ENCODE results near the gene LAMTOR3.
A peak's percentile ranks its signal among the peaks of the same experiment; 100 is the strongest.

LAMTOR3 gene

DNA sequence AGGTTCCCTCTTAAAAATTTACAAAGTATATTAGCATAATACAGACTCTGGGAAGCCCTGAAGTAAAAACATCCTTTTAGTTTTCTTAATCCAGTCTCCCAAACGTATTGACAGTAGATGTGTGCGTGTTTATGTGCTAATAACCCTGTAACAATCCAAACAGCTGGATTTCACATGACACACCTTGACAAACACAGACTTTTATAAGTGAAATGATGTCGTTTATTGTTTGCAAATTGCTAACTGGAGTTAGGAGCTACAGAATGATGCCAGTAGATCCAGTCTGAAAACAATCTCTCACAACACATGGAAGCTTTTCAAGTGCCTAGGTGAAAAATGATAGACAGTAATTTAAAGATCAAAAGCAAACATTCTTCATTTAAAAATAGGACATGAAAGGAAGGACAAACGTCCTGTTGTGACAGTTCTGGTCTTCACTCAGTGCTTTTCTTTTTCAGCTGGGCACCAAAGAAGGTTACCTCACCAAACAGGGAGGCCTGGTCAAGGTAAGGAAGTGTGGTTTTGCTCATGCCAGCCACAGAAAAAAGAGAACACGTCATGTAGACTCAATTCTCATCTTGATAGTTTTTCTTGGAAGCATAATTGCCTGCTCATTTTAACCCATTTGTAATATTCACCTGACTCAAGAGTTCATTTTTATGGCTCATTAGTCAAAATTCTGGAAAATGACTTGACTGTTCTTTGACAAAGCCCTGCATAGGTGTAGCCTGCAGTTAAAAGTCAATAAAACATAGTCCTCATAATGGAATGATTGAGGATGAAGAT, 32.9 kb downstream of the LAMTOR3 start:
- no peak for DNase-seq (ENCODE audit: low spot score)

DNA sequence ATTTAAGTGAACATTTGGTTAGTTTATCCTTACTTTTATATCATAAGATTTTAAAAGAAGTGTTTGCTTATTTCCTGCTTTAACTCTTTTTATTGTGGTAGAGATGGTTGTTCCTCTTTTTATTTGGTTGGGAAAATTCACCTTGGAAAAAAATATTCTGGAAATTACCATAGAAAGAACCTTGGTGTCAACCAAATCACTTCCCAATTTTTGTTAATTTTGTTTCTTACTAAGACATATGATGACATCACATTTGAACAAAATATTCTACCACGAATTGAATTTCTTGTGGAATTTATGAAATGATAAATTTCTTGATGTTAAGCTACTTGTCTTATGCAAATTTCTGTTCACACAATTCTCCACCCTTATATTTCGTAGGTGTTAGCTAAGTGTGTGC, 33.7 kb downstream of the LAMTOR3 start:
- DNase-seq (ENCODE audit: low spot score): no peak

DNA sequence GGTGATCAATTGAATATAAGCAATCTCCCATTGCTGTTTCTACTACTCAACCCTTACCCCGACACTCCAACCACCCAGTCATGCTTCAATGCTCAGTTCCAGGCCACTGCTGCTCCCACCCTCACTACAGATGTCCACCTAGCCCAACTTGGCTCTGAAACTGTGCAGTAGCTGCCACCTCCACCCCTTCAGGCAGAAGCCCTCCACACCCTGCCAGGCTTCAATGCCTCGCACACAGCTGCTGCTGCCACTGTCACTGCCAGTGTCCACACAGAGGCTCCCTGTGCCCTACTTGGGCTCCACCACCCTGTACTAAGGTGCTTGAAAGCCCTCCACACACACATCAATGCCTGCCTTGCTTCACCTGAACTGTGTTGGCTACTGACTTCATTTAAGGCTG, 34.6 kb downstream of the LAMTOR3 start:
- no peak for DNase-seq (ENCODE audit: low spot score)

DNA sequence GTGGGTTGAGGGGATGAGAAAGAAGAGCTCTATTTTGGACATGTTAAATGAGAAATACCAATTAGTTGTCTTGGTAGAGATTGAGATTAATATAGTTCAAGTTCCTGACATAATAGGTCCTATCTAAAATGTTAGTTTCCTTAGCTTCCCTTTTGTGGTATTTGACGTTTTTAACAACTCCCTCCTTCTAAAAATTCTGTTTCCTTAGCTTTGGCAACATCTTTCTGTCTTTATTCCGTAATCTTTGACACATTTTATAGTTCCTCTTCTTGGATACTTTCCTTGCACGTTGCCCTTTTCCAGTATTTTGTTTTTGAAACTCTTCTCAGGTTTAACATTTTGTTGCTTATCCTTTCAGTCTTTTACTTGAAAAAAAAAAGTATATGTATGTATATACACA, 36.9 kb downstream of the LAMTOR3 start:
- DNase-seq (ENCODE audit: low spot score): no peak

DNA sequence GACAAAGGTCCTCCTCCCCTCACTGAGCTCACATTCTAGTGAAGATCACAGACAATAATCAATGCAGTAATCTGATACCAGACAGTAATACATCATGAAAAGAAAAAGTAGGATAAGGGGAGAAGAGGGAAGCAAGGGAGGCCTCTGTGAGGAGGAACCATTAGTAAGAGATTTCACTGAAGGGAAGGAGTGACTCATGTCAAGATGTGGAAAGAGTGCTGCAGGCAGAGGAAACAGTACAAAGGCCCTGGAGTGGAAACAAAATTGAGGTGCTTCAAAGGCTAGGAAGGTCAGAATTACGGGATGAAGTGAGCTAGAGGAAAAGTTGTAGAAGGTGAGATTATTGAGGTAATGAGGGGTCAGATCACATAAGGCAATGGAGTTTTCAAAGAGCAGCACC, 38.1 kb downstream of the LAMTOR3 start:
- peak; percentile 23 for DNase-seq (ENCODE audit: low spot score)

DNA sequence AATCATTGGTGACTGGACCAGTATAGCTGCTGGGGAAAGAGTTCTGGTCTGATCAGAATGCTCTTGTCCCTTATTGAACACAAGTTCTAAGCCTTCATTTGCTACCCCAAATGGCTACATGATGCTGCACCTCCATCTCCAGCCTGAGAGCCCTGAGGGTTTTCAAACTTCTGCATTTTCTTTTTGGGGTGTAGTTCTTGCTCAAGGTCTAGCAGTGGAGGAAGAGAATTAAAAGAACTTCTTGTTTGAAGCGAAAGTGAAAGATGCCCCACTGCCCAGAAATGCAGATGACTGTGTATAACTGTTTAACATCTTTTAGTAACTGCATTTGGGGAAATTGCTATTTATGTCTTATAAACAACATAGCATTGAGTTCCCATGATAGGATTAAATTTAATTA, 38.5 kb downstream of the LAMTOR3 start:
- DNase-seq (ENCODE audit: low spot score): no peak

DNA sequence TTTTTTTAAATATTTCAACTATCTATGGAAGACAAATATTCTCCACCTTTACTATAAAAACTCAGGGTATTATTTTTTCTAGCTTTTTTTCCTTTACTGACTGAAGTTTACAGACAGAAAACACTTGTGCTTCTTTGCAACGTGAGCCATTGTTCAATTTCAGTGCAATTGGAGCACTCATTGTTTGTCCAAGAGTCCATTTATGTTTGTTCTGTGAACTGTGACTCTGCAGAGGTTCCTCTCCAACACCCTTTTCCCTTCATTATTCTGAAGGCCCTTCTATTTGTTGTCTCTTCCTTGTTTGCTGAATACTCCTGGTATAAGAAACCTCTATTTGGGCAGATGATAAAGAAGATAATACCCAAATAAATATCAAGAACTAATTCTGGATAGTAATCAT, 40.2 kb downstream of the LAMTOR3 start:
- no peak for DNase-seq (ENCODE audit: low spot score)

DNA sequence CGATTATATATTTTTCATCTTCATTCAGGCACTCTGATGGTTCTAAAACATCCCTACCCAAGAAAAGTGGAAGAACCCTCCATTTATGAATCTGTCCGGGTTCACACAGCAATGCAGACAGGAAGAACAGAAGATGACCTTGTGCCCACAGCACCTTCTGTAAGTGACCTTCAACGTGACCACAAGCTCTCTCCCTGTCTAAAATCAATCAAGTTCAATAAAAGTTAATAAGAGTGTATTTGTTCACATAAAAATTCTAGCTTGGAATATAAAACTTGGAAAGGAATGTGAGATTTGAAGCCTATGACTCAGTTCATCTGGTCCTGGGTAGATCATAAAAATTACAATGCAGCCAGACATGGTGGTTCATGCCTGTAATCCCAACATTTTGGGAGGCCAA, 41.0 kb downstream of the LAMTOR3 start:
- DNase-seq (ENCODE audit: low spot score): no peak

DNA sequence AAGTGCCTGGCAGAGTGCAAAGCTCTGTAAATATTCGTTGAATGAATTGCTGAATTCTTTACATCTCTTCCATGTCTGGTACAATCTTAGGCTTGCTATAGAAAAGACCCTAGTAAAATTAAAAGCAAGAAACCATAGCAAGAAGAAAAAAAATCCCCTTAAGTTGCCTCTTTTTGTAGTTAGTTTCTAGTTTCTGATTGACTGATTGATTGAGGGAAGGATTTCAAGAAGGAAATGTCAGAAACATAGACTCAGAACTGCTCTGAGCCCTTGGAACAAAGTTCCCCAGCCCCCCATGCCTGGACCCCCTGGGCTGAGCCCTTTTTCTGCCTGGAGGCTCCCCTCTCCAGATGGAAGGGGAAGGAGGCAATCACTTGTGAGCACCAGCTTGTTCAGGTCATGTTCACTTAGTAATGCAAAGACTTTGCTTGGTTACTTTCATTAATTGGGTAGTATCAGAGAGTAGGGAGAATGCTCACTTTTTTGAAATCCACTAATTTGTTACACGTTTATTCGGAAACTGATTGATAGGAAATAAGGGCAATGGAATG, 42.0 kb downstream of the LAMTOR3 start:
- no peak for DNase-seq (ENCODE audit: low spot score)

DNA sequence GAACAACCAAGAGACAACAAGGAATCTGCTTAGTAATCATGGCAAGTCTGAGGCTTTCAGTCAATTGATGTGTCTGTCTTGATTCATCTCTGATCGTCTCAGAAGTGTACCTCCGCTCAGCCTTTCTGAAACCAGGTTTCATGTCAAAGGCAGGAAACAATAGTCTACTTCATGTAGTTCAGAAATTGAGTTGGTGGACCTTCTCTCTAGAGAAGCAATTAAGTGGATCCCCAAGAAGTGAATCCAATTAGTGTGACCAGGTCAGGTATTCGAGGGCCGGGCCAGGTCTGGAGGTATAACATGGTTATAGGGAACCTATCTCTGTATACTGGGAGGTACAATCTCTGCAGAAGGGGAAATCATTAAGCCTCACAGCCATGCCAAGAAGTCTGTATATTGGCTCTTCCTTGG, 45.6 kb downstream of the LAMTOR3 start:
- DNase-seq (ENCODE audit: low spot score): no peak

DNA sequence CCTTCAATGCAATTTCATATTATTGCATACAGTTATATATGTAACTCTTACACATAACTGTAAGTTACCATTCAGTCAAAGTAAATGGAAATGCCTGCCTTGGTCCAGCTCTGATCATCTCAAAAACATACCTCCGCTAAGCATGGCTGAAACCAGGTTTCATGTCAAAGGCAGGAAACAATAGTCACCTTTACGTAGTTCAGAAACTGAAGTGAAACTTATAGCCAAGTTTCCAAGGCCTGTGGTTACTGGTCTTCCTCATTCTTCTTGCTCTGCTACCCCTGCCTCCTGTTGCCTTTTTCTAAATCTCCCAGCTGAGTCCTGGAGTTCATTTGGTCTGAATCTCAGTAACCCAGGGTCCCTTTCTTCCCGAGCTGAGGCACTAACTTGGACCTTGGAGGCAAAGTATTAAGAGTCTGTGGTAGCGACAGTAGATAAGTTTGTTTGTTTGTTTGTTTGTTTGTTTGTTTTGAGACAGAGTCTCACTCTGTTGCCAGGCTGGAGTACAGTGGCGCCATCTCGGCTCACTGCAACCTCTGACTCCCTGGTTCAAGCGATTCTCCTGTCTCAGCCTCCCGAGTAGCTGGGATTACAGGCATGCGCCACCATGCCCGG, 46.8 kb downstream of the LAMTOR3 start:
- DNase-seq (ENCODE audit: low spot score): no peak

DNA sequence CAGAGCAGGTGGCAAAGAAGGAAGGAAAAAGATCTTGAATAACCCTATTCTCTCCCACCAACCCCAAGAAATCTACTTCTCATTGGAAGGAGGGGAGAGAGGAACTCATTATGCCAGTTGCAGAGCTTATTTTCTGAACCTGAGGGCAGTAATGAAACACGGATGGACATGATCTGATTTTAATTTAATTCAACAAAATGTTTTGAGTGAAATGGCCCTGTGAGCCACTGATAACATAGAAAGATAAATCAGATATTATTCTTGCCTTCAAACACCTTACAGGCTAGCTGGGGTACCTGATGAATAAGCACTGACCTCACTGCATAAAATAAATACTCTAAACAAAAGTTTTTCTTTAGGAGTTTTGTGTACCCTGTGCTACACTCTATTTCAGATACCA, 47.3 kb downstream of the LAMTOR3 start:
- DNase-seq (ENCODE audit: low spot score): no peak

DNA sequence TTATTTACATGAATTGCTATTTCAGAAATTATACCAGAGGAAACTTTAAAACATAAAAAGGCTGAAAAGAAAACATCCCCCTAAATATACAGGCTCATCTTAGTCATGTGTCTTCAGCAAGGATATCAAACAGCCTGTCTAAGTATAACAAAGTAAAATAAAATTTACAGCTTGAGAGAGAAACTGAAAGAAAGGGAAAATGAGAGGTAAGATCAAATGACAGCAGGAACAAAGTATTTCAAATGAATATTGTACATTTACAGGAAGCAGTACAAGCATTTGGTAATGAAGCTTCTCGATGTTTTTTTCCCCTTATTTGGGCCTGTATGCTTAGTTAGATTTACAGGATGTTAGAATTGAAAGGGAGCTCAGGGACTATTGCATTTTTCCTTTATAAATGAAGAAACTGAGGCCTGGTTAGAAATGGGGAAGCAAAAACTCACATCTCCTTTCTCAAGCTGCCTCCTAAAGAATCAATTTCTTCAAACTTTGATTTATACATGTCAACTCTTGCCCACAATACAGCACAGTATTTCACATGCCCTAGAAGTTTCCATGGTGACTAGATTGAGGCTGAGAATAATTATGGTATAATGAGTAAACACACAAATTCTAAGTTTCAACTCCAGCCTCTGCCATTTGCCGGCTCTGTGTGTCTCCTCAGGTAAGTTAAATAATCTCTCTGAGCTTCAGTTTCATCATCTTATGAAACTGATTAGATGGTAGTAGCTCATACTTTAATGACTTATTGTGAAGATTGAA, 48.3 kb downstream of the LAMTOR3 start:
- DNase-seq (ENCODE audit: low spot score): no peak

DNA sequence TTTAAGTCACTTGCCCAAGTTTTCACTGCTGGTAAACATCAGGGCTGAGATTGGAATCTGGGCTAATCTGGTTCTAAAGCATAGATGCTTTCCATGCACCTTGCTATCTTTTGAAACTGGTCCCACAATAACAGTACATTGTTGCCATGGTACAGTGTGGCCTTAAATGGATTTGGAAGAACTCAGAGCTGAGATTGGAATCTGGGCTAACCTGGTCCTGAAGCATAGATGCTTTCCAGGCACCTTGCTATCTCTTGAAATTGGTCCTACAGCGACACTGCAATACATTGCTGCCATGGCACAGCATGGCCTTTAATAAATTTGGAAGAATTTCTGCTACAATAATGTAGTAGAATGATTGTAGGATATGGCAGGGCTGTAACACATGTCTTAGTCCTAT, 49.0 kb downstream of the LAMTOR3 start:
- no peak for DNase-seq (ENCODE audit: low spot score)

DNA sequence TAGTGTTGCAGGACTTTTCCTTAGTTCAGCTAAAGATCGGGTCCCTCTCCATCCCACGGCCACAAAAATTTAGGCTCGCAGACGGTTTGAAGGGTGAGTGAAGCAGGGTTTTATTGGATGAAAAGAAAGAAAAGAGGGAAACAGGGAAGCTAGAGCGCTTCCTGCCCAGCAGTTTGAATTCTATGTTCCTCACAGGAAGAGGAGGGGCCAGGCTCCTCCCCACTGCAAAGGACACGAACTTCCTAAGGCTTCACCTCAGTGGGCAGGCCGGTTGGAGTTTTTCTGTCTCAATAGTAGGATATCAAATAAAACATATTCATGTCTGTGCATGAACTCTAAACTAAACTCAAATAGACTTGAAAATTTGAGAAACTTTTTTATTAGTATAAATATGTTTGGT, 50.2 kb downstream of the LAMTOR3 start:
- DNase-seq (ENCODE audit: low spot score): no peak

DNA sequence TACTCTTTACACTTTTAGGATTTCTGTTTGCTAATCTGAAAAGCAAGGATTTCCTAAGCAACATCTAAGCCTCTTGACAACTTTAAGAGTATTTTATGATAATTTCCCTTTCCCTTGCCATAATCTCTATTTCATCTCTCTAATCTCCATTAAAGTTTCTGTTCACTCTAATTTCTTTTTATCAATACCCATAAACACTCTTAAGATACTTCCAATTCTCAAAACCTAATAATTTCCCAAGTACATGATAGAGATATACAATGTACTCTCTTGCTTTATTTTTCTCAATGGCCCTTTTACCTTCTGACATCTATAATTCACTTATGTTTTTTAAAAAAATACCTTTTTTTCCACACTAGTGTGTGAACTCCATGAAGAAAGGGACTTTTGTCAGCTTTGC, 50.8 kb downstream of the LAMTOR3 start:
- no peak for DNase-seq (ENCODE audit: low spot score)

DNA sequence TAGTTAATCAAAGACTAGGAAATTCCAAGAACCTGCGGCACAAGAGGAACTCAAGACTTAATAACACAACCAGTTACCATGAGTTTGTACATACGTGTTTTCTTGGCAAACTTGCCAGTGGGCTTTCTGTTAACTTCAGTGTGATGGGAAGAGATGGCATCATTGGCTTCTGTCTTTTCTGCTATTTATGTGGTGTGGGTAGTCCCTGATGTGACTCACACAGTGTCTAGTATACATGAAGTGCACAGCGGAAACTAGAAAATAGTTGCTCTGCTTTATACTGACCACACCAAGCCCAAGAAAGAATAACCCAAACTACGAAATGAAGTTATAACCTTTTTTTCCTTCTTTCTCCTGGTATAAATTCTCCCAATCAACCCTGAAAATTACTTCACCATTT, 53.1 kb downstream of the LAMTOR3 start:
- DNase-seq (ENCODE audit: low spot score): no peak

DNA sequence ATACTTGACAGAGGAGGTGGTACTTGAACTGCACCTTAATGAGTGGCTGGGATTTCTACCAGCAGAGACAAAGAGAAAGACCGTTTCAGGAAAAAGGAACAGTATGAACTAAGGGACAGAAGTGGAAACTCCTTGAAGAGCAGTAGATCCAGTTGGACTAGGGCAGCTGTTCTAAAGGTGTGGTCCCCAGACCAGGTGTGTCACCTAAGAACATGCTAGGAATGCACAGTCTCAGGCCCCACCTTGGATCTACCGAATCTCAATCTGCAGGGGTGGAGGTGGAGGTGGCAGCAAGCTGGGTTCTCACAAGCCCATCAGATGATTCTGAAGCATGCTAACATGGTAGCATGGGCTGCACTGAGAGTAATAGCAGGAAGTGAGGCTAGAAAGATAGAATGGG, 55.3 kb downstream of the LAMTOR3 start:
- no peak for DNase-seq (ENCODE audit: low spot score)

DNA sequence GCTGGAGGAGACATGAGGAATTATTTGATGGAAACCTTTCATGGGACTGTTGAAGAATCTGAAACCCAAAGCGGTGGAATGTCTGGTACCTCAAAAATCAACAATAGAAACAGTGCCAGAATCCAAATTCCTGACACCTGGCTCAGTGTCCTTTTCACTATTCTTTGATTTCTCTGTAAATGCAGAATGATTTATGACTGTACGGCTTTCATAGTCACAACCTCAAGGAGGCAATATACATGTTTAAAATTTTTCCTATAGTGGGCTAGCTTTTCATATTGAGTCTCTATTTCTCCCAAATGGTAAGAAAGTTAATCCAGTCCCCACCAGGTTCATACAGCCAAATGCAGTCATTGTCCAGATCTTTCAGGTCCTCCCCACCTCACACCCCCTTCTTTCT, 58.3 kb downstream of the LAMTOR3 start:
- DNase-seq (ENCODE audit: low spot score): no peak

DNA sequence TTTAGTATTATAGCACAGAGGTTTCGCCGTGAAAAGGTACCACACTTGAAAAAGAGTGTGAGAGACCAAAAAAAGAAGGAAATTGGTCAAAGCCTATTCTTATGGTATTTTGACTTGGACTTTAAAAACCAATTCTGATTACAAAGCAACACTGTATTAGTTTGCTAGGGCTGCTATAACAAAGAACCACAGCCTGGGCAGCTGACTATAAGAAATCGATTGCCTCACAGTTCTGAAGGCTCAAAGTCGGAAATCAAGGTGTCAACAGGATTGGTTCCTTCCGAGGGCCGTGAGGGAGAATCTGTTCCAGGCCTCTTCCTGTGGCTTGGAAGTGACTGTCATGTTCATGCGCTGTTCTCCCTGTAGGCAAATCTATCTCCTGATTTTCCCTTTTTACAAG, 59.7 kb downstream of the LAMTOR3 start:
- no peak for DNase-seq (ENCODE audit: low spot score)

DNA sequence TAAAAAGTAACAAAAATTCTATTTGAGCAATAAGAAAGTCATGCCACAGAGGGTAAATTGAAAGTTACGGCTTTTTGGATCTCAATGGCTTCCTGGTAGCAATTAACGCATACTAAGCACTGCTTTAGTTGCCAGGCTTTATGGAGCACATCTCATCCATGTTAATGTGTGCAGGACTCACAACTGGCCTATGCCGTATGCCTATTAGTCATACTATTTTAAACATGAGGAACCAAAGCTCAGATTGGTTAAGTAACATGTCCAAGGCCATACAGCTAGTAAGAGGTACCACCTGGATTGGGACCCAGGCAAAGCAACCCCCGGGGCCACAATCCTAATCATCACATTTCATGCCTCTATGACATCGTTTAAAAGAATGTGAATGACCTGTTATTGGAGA, 60.5 kb downstream of the LAMTOR3 start:
- no peak for DNase-seq (ENCODE audit: low spot score)

DNA sequence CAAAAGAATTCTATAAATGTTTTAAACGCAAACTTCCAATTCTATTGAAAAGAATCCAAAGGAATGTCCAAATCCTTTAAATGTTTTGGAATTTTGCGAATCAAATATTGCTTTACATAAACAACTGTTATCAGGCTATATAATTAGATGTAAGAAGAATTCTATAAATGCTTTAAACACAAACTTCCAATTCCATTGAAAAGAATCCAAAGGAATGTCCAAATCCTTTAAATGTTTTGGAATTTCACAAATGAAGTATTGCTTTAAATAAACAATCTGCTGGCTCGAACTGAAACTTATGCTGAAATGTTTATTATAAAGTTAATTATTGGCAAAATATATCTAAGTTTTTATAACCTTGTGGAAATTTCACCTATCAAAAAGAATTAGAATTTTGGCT, 61.5 kb downstream of the LAMTOR3 start:
- no peak for DNase-seq (ENCODE audit: low spot score)

DNA sequence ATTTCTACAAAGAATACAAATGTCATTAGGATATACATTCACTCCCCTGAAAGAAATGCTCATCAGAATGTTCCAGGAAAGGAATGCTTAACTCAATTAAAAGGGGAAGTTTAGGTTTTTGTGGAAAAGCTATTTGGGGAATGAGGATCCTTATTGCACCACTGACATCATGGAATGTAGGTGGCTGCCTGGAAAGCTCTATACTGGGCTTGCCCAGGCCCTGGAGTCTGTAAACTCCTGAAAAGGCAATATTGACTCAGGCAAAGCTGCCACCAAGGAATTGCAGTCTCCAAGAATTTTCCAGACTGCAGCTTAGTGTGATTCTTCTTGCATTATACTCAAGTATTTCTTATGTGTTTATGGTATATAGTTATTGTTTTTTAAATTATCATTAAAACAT, 61.9 kb downstream of the LAMTOR3 start:
- no peak for DNase-seq (ENCODE audit: low spot score)

All from AG08395 (cell line).